Transverse colon (tissue), 4 donors: ENCODE results near the gene NSMF. TPM values are rescaled to one million over a fixed set of nuclear protein-coding genes. Genes with fewer than 3 reads are reported as not detected.

Source experiments
- DNase-seq: peaks from one replicate; pipeline ENCODE4 v3.0.0-alpha.2; 2019
- H3K27ac ChIP-seq, 4 donors: fragments of 200-600 bp; sonication (generic); 2 replicates each; pipeline ENCODE4 v1.5.1; 2016 to 2018; ENCODE audit warnings: inconsistent platforms in 4 of 4
- H3K27me3 ChIP-seq: fragments of 200-600 bp; sonication (generic); 2 replicates; pipeline ENCODE4 v1.5.1; 2017; ENCODE audit warnings: inconsistent platforms
- H3K36me3 ChIP-seq, 4 donors: fragments of 200-600 bp; sonication (generic); 2 replicates each; pipeline ENCODE4 v1.5.1; 2017 to 2019; ENCODE audit warnings: inconsistent platforms in 4 of 4
- H3K4me1 ChIP-seq, 4 donors: fragments of 200-600 bp; sonication (generic); 2 replicates each; pipeline ENCODE4 v1.5.1; 2017 to 2020; ENCODE audit warnings: inconsistent platforms in 4 of 4
- H3K4me3 ChIP-seq, 4 donors: fragments of 200-600 bp; sonication (generic); 1 replicate in 1 of 4; 2 replicates in 3 of 4; pipeline versions ENCODE4 v1.5.1 to v1.6.1; 2017 to 2019; ENCODE audit warnings: inconsistent platforms in 4 of 4
- H3K9me3 ChIP-seq, 2 donors: fragments of 200-600 bp; sonication (generic); 2 replicates each; pipeline ENCODE4 v1.5.1; 2017 to 2019; ENCODE audit warnings: inconsistent platforms in 2 of 2
- CTCF ChIP-seq, 5 experiments: fragments of 200-600 bp in 3 of 5; fragments of 450-650 bp in 2 of 5; sonication (generic) in 3 of 5; IDR thresholded peaks; 1 replicate in 2 of 5; 2 replicates in 3 of 5; pipeline ENCODE4 v1.5.1; 2016 to 2017; ENCODE audit warnings: antibody characterized with exemption in 5 of 5, inconsistent platforms in 3 of 5, mild to moderate bottlenecking in 2 of 5, moderate library complexity in 1 of 5
- EP300 ChIP-seq: sonication (generic); formaldehyde crosslinking; IDR thresholded peaks from one replicate; pipeline ENCODE4 v1.6.1; 2017; ENCODE audit warnings: antibody characterized with exemption, low read depth
- POLR2A ChIP-seq: fragments of 450-650 bp; IDR thresholded peaks from one replicate; pipeline ENCODE4 v1.6.1; 2016; ENCODE audit warnings: antibody characterized with exemption, mild to moderate bottlenecking, moderate library complexity
- POLR2AphosphoS5 ChIP-seq, 3 donors: sonication (generic); formaldehyde crosslinking; IDR thresholded peaks; one replicate each; pipeline ENCODE4 v1.6.1; 2016; ENCODE audit warnings: antibody characterized with exemption in 3 of 3
- WGBS, 2 donors: methylation state at CpG; one replicate each; pipeline ENCODE4 v1.1.5; 2018; ENCODE audit warnings: low coverage in 1 of 2; 5-methylcytosine and 5-hydroxymethylcytosine counted together
- in situ Hi-C, 4 donors: fragments of 200-750 bp; cut with MboI; loops; one replicate each; pipeline versions ENCODE4 v1.15.0 to v1.15.1; 2017; ENCODE audit warnings: low sequenced_read_pairs in 3 of 4, low pct_ligation_motif_present in 1 of 4, low pct_unique_long_range_greater_than_20kb in 1 of 4
- intact Hi-C: fragments of 100-400 bp; cut with DNase I; formaldehyde crosslinking; loops from one replicate; pipeline ENCODE4 v1.15.1; 2023; ENCODE audit warnings: low total_unique reads
- total RNA-seq, 4 donors: library from RNA; depleted of rRNA; stranded (reverse); fragments of >200 nt; gene quantifications; one replicate each; pipeline ENCODE4 v1.1.0, GENCODE V29; 2016

The NSMF gene
- total RNA-seq, 4 donors from 2014 or later = 44.6 to 130 (median 55.2) TPM

GRCh38 chr9:137435980-137436760 lies 23.0 kb downstream of the NSMF start:
- 44% methylated on average over 28 of the region's 42 CpGs; no CpG with 5 or more reads in 1 of the 2 donors for WGBS, 2 donors
- intact Hi-C loops (no loop called here), in situ Hi-C loops (no loop called here)
- TF ChIP-seq EP300 (no peak), POLR2AphosphoS5 (IDR thresholded peaks at IDR 0.05) (peak in 2 of 3 donors; percentile 55 to 67)
- H3K4me1 ChIP-seq = peaks cover 12 to 29% (median 28%) of the 10 kb centered on the region in 4 donors
- peak overlapping the region; percentile 8 to 71 (median 44) for H3K27ac ChIP-seq
- H3K27me3 ChIP-seq = peaks cover 7% of the 10 kb centered on the region
- H3K9me3 ChIP-seq = no peaks in the 10 kb centered on the region
- no peaks in the 10 kb centered on the region for H3K36me3 ChIP-seq
- peak overlapping the region in 2 of 4 donors; percentile 6 to 17 for H3K4me3 ChIP-seq
- DNase-seq = peak; percentile 86

DNA sequence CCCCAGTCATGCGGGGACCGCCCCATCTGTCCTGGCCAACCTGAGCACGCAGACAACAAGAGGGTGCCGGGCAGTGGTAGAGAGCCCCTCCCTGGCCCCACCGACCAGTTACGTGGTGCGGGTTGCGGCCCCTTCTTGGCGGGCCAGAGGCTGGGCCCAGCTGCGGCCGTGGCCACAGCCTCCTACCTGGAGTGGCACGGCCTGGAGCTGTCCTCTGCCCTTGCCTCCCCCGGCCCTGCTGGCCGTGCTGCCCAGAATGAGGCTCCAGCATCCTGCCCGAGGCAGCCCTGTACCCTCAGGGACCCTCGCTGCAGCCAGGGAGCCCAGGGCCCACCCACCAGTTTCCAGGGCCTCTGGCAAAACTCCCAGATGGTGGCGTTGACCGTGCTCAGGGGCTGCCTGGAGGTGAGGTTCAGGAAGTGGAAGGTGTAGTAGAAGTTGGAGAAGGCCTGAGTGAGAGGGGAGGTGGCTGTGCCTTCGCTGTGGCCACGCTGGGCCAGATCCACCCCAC lies 23.7 kb downstream of the NSMF start:
- intact Hi-C loops (no loop called here), in situ Hi-C loops (no loop called here)
- peak overlapping the region in 2 of 4 donors; percentile 6 to 17 for H3K4me3 ChIP-seq

GRCh38 chr9:137434498-137435380 lies 24.4 kb downstream of the NSMF start:
- 66% methylated on average over 29 of the region's 43 CpGs; no CpG with 5 or more reads in 1 of the 2 donors for WGBS, 2 donors
- no peak overlapping the region for H3K27ac ChIP-seq
- in situ Hi-C loops (no loop called here), intact Hi-C loops (no loop called here)
- no peaks in the 10 kb centered on the region for H3K36me3 ChIP-seq
- no peak overlapping the region for H3K4me3 ChIP-seq
- H3K9me3 ChIP-seq = no peaks in the 10 kb centered on the region
- peak in 1 of 3 donors; percentile 35 for TF ChIP-seq POLR2AphosphoS5 (IDR thresholded peaks at IDR 0.05)
- no peak for TF ChIP-seq CTCF (IDR thresholded peaks at IDR 0.05)
- DNase-seq = no peak
- peaks cover 6% of the 10 kb centered on the region for H3K27me3 ChIP-seq
- peaks cover 12 to 36% (median 33%) of the 10 kb centered on the region in 4 donors for H3K4me1 ChIP-seq

More for the DNA sequence above, 23.7 kb downstream of the NSMF start:
- Histone ChIP-seq H3K36me3 (no peaks in the 10 kb centered on the region), H3K4me1 (peaks cover 12 to 32% (median 29%) of the 10 kb centered on the region in 4 donors), H3K9me3 (no peaks in the 10 kb centered on the region), H3K27me3 (peaks cover 6% of the 10 kb centered on the region), H3K27ac (peak overlapping the region in 2 of 4 donors; percentile 37 to 71)
- TF ChIP-seq CTCF (IDR thresholded peaks at IDR 0.05) (no peak), POLR2A (no peak), EP300 (no peak), POLR2AphosphoS5 (IDR thresholded peaks at IDR 0.05) (no peak)
- DNase-seq = no peak
- 36% methylated on average over 9 of the region's 20 CpGs; no CpG with 5 or more reads in 1 of the 2 donors for WGBS, 2 donors

DNA sequence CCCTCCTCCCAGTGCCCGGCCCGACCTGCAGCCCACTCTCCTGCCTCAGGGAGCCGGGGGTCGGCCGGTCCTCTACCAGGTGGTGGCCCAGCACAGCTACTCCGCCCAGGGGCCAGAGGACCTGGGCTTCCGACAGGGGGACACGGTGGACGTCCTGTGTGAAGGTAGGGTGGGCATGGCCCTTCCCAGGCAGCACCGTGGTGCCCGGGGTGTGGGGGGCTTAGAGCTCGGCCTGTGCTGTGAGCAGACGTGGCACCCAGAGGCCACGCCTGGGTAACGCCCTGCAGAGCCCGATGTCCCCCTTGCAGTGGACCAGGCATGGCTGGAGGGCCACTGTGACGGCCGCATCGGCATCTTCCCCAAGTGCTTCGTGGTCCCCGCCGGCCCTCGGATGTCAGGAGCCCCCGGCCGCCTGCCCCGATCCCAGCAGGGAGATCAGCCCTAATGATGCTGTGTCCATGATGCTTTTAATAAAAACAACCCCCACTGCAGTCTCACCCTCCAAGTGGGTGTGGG lies 25.2 kb downstream of the NSMF start:
- no peak for DNase-seq
- in situ Hi-C loops = no loop called here
- intact Hi-C loops = no loop called here

More for the DNA sequence above, 25.2 kb downstream of the NSMF start:
- Histone ChIP-seq H3K36me3 (no peaks in the 10 kb centered on the region), H3K9me3 (no peaks in the 10 kb centered on the region), H3K4me3 (no peak overlapping the region), H3K27ac (no peak overlapping the region), H3K4me1 (peaks cover 12 to 36% (median 33%) of the 10 kb centered on the region in 4 donors), H3K27me3 (peaks cover 5% of the 10 kb centered on the region)
- TF ChIP-seq POLR2A (no peak), EP300 (no peak), POLR2AphosphoS5 (IDR thresholded peaks at IDR 0.05) (no peak), CTCF (IDR thresholded peaks at IDR 0.05) (no peak)
- 84% methylated on average over 26 of the region's 26 CpGs; no CpG with 5 or more reads in 1 of the 2 donors for WGBS, 2 donors
